GM04503 (cell line): ENCODE data around the gene C19orf38.
"Not testable (repeated sequence)": the region's sequence is repeated elsewhere in the genome, so short reads cannot be mapped to it uniquely, and the experiment has no call there.

Experiments used
- DNase-seq: peaks from one replicate; pipeline ENCODE4 v3.0.0-alpha.2; 2012; ENCODE audit warnings: low read depth

C19orf38 gene

GRCh38 chr19:10852098-10852800, 4.0 kb downstream of the C19orf38 start:
- DNase-seq = peak; percentile 49

- DNase-seq = no peak
Measured at GRCh38 chr19:10852941-10853340, 4.7 kb downstream of the C19orf38 start.

- no peak for DNase-seq
Measured at GRCh38 chr19:10854350-10855089, 6.3 kb downstream of the C19orf38 start.

GRCh38 chr19:10855879-10856522, 7.8 kb downstream of the C19orf38 start:
- no peak for DNase-seq

- not testable (repeated sequence) for DNase-seq
Measured at GRCh38 chr19:10856899-10857298, 8.7 kb downstream of the C19orf38 start.

- DNase-seq = no peak
Measured at GRCh38 chr19:10858204-10858828, 10.1 kb downstream of the C19orf38 start.

- no peak for DNase-seq
Measured at GRCh38 chr19:10861103-10861651, 13.0 kb downstream of the C19orf38 start.

- DNase-seq = no peak
Measured at GRCh38 chr19:10862561-10863106, 14.4 kb downstream of the C19orf38 start.

GRCh38 chr19:10863107-10863717, 15.0 kb downstream of the C19orf38 start:
- no peak for DNase-seq

GRCh38 chr19:10864538-10864899, 16.3 kb downstream of the C19orf38 start:
- no peak for DNase-seq

GRCh38 chr19:10866495-10866894, 18.3 kb downstream of the C19orf38 start:
- no peak for DNase-seq

- no peak for DNase-seq
Measured at GRCh38 chr19:10868872-10869547, 20.8 kb downstream of the C19orf38 start.

- not testable (repeated sequence) for DNase-seq
Measured at GRCh38 chr19:10869872-10870311, 21.7 kb downstream of the C19orf38 start.

- no peak for DNase-seq
Measured at GRCh38 chr19:10870501-10870954, 22.3 kb downstream of the C19orf38 start.

GRCh38 chr19:10870955-10871603, 22.9 kb downstream of the C19orf38 start, which contains the start of gene CARM1:
TSS of gene CARM1 (plus strand) at chr19:10871553. CDS start at chr19:10871703, 150 bp downstream.
- peak; percentile 72 for DNase-seq

GRCh38 chr19:10871711-10872545, 23.7 kb downstream of the C19orf38 start:
- no peak for DNase-seq

- DNase-seq = no peak
Measured at GRCh38 chr19:10872546-10873107, 24.4 kb downstream of the C19orf38 start.

- DNase-seq = no peak
Measured at GRCh38 chr19:10874024-10874423, 25.8 kb downstream of the C19orf38 start.
